ENCODE data around the gene NOTCH4.

GRCh38 chr6:32234934-32235333, 11.1 kb upstream of the NOTCH4 start:
- TF ChIP-seq POLR2A (IDR thresholded peaks at IDR 0.05; ENCODE audit: low read length) (no peak), GATA1 (IDR thresholded peaks at IDR 0.05; ENCODE audit: low read depth, low read length) (no peak)
